HG02759 (cell line): ENCODE results near the gene S100A7A.
"Not testable (repeated sequence)": the region's sequence is repeated elsewhere in the genome, so short reads cannot be mapped to it uniquely, and the experiment has no call there.

Experiments used
- ATAC-seq: cut with Tn5 transposase; IDR thresholded peaks from one replicate; pipeline ENCODE4 v1.9.1; 2021; ENCODE audit warnings: mild to moderate bottlenecking, moderate library complexity; ENCODE audit not compliant: unreplicated experiment

The S100A7A gene

DNA sequence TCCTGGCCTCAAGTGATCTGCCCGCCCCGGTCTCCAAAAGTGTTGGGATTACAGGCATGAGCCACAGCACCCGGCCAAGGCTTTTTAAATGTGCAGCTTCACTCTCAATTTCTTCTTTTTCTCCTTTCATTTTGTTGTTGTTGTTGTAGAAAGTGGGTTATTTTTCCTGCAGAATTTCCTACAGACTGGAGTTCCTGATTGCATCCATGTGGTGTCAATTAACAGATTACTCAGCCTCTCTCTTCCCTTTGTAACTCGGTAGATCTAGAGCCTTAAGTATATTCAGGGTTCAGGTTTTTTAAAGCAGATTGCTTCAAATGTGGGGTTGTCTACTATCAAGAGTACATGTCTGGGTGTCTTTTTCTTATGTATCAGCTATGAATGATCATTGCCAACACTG is 32.5 kb downstream of the S100A7A start:
- ATAC-seq: not testable (repeated sequence)

DNA sequence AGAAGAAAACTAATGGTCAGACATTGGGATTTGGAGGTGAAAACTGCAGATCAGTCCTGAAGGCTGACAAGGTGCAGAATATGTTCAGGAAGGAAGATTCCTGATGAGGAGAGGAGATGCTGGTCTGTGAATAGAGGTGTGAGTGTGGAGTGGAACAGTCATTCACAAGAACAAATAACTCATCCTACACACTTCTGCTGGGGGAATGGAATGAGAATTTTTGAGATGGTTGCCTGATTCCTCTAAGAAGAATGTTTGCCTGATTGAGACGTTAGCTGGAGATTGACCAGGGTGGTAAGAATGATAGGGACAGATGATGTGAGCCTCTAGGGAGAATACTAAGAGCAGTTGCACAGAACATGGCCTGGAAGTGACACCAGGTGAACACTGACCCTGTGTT is 40.1 kb downstream of the S100A7A start:
- no peak for ATAC-seq

DNA sequence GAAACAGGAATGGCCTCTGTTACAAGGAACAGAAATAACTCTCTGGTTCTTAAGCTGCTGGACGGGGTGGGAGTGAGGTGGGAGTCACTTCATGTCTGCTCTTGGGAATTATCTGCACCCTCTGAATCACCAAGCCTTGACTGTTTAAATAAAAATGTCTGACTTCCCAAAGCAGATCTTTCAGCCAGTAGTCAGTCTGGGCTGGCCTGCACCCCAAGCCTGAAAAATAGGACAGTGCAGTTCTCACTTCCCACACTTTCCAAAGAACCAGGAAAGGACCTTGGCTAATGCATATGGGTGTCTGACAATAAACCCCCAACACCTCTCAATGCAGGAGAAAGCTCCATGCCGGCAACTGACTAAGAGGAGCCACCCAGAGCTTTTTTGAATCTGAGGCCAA is 43.3 kb downstream of the S100A7A start:
- no peak for ATAC-seq

DNA sequence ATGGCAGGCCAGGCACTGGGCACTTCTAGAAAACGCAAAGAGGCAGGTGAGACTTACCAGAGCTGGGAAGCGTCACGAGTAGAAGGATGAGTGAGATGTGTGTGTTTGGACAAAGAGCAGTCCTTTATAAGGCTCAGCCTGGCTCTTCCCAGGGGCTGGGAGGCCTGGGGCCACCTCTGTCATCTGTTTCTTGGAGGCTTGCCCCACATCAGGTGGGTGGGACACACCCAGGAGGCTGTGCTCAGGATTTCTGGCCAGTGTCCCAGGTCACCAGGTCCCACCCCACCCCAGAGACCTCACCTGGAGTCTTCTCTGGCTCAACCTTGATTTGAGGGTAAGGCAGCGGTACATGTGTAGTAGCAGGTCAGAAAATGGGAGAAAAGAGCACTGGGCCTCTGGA is 44.2 kb downstream of the S100A7A start, which contains the start of gene S100A7:
S100A7 (minus strand) TSS at position 101 of the 400 bp plus-strand sequence. CDS start 1,638 bp downstream, outside the sequence.
- no peak for ATAC-seq

DNA sequence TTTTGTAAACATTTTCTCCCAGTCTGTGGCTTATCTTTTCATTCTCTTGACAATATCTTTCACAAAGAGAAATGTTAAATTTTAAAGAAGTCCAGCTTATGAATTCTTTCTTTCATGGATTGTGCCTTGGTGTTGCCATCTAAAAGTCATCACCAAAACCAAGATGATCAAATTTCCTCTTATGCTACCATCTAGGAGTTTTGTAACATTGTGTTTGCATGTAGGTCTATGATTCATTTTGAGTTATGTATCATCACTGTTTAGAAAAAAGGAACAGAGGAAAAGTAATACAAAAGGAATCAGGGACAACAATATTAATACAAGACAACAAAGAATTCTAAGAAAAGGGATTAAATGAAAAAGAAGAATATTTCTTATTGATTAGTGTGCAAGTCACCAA is 46.4 kb downstream of the S100A7A start:
- not testable (repeated sequence) for ATAC-seq

DNA sequence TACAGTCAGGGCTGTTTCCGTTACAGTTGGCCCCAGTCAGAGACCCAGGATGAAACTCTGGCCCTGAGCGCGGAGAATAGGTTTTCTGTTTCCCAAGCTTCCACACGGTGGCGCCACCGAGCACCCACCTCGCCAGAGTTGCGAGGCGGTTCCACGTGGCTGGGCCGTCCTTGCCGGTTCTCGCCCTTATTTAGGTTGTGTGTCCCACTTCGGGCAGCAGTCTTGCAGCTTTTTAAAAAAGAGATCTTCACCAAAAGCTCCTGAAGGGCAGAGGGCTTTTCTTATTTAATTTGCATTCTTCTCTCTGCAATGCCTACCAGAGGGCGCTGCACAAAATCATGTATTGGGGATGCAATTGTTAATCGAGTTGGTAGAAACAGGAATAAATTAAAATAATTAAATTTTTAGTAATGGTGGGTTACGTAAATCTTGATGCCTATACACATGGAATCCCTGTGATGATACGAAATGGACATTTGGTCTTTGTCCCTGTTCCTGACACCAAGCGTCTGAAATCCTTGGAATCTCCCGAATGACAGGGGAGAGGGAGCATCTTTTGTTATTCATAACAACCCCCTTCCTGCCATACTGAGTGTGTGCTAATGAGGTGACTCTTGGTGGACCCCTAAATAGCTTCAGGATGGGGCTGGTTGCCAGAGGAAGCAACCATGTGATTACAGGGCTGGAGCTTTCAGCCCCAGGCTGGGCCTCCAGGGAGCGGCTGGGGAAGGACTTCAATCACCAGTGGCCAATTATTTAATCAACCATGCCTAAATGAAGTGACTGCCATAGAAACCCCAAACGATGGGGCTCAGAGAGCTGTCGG is 49.7 kb downstream of the S100A7A start:
- no peak for ATAC-seq

DNA sequence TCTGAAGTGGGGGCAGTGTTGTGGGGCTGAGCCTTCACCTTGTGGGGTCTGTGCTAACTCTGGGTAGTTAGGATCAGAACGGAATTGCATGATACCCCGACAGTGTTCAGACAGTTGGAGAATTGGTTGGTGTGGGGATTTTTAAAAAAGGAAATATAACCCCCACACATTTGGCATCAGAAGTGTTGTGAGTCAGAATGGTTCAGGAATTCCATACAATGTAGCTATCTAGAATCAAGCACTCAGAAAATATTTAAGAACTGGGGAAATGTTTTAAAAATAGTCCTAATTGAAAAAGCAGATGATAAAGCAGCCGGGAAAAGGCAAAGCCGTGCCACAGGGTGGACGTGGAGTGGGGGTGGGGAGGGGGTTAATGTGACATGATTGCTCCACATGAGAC is 50.6 kb downstream of the S100A7A start:
- no peak for ATAC-seq

DNA sequence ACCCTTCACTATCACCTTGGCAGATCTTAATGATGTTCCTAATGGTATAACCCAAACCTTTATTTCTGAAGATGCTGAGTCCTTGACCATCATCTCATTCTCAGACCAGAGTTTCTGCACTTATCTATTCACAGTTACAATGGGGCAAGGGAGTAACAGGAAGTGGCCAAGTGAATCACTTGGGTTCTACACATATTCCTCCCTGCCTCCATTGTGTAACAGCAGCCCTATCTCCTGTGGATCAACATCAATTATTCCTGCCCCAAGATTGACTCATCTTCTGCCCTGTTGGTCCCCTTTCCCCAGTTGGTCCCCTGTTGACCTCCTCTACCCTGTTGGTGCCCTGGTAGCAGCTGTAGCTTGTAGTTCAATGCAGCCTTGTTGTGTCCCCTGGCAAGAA is 54.4 kb downstream of the S100A7A start:
- no peak for ATAC-seq
